Activated CD8-positive, alpha-beta memory T cell treated with anti-CD3 and anti-CD28 coated beads, Interleukin-2, amount 10 ng/mL, durations not matched to agents 7 days and 5 days (primary cell): ENCODE data around the gene CALR3. TPM values are rescaled to one million over a fixed set of nuclear protein-coding genes. Genes with fewer than 3 reads are reported as not detected.
"Not testable (repeated sequence)": the region's sequence is repeated elsewhere in the genome, so short reads cannot be mapped to it uniquely, and the experiment has no call there.

Experiments
- ATAC-seq: fragments of 150-1000 bp; cut with Tn5 transposase; one replicate; pipeline ENCODE4 v1.10.0; 2021; ENCODE audit warnings: moderate library complexity
- CTCF ChIA-PET: fragments of 350-600 bp; sonication (Branson Sonifier 250); formaldehyde crosslinking; loops from one replicate; lab custom pipeline; 2021; ENCODE audit warnings: antibody characterized with exemption; lab: Charles Lee
- DNase-seq: peaks from one replicate; pipeline ENCODE4 v3.0.0-alpha.2; 2020
- H3K27ac Mint-ChIP-seq: one replicate; pipeline ENCODE4 v1.8.0; 2021; ENCODE audit warnings: mild to moderate bottlenecking, mixed read lengths
- H3K27me3 Mint-ChIP-seq: one replicate; pipeline ENCODE4 v1.8.0; 2021; ENCODE audit warnings: mixed read lengths
- H3K36me3 Mint-ChIP-seq: one replicate; pipeline ENCODE4 v1.8.0; 2021; ENCODE audit warnings: mild to moderate bottlenecking, mixed read lengths
- H3K4me1 Mint-ChIP-seq: one replicate; pipeline ENCODE4 v1.8.0; 2021; ENCODE audit warnings: mixed read lengths
- H3K4me3 Mint-ChIP-seq: one replicate; pipeline ENCODE4 v1.8.0; 2021; ENCODE audit warnings: mild to moderate bottlenecking, moderate library complexity, mixed read lengths
- H3K9me3 Mint-ChIP-seq: one replicate; pipeline ENCODE4 v1.8.0; 2022; ENCODE audit warnings: low read depth, mixed read lengths
- total RNA-seq, 2 experiments: library from RNA; stranded (reverse); gene quantifications; one replicate each; pipeline ENCODE4 v1.2.3, GENCODE V29; 2021

Gene CALR3
- total RNA-seq, 2 experiments from 2014 or later, result not detected

DNA sequence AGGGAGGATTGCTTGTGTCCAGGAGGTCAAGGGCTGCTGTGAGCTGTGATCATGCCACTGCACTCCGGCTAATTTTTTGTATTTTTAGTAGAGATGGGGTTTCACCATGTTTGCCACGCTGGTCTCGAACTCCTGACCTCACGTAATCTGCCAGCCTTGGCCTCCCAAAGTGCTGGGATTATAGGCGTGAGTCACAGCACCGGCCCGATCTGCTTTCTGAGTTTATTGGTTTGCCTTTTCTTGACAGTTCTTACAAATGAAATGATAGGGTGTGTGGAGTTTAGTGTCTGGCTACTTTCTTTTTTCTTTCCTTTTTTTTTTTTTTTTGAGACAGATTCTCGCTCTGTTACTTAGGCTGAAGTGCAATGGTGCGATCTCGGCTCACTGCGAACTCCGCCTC, 1.1 kb upstream of the CALR3 start:
- CTCF ChIA-PET, result no interaction called here
- ATAC-seq (no peak), DNase-seq (no peak)
- Mint-ChIP-seq H3K27me3 (no peaks in the 10 kb centered on the region), H3K4me1 (peaks cover 18% of the 10 kb centered on the region), H3K36me3 (peaks cover 1% of the 10 kb centered on the region), H3K4me3 (peak overlapping the region; percentile 80), H3K27ac (no peak overlapping the region), H3K9me3 (no peaks in the 10 kb centered on the region)

- H3K27ac Mint-ChIP-seq, result peak overlapping the region; percentile 74
- H3K4me1 Mint-ChIP-seq, result peaks cover 18% of the 10 kb centered on the region
- CTCF ChIA-PET, result no interaction called here
- peaks cover 1% of the 10 kb centered on the region for H3K36me3 Mint-ChIP-seq
- ATAC-seq (no peak), DNase-seq (no peak)
- H3K9me3 Mint-ChIP-seq, result no peaks in the 10 kb centered on the region
- H3K27me3 Mint-ChIP-seq, result no peaks in the 10 kb centered on the region
- peak overlapping the region; percentile 80 for H3K4me3 Mint-ChIP-seq
Observed at GRCh38 chr19:16496613-16496983, 631 bp upstream of the CALR3 start.

- CTCF ChIA-PET, result not testable (repeated sequence)
Observed at GRCh38 chr19:16486476-16486875, 9.5 kb downstream of the CALR3 start.

DNA sequence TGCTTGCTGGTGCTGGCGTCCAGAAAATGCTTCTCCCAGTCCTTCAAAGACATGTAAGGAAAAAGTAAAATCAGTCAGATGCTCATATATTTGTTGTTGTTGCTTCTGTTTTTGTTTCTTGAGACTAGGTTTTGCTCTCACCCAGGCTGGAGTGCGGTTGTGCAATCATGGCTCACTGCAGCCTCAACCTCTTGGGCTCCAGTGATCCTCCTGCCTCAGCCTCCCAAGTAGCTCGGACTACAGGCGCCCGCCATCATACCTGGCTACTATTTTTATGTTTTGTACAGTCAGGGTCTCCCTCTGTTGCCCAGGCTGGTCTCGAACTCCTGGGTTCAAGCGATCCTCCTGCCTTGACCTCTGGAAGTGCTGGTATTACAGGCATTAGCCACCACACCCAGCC, 13.2 kb downstream of the CALR3 start:
- DNase-seq, result no peak
- Mint-ChIP-seq H3K27me3 (no peaks in the 10 kb centered on the region), H3K36me3 (no peaks in the 10 kb centered on the region), H3K27ac (no peak overlapping the region), H3K4me3 (no peak overlapping the region), H3K4me1 (no peaks in the 10 kb centered on the region), H3K9me3 (no peaks in the 10 kb centered on the region)
- CTCF ChIA-PET, result interaction anchor here (1.1 kb wide), 1 partner anchor 12 kb away, joined by 3 read pairs; no protein-coding TSS in a partner anchor
- ATAC-seq, result no peak

More at GRCh38 chr19:16486476-16486875, 9.5 kb downstream of the CALR3 start:
- not testable (repeated sequence) for H3K4me3 Mint-ChIP-seq, H3K36me3 Mint-ChIP-seq, H3K27ac Mint-ChIP-seq, H3K9me3 Mint-ChIP-seq, DNase-seq, H3K27me3 Mint-ChIP-seq, ATAC-seq, H3K4me1 Mint-ChIP-seq

DNA sequence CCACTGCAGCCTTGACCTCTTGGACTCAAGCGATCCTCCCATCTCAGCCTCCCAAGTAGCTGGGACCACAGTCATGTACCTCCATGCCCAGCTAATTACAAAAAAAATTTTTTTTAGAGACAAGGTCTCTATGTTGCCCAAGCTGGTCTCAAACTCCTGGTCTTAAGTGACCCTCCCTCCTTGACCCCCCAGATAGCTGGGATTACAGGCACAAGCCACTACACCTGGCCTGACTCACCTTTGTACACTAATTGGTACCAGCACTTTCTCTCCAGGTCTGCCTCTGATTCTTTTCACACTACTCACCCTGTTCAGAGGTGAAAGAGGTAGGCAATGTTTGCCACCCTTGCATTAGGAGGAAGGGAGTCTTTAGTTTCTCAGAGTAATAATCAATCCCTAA, 18.7 kb downstream of the CALR3 start:
- peaks cover 8% of the 10 kb centered on the region for H3K27me3 Mint-ChIP-seq
- peaks cover 2% of the 10 kb centered on the region for H3K36me3 Mint-ChIP-seq
- H3K9me3 Mint-ChIP-seq, result no peaks in the 10 kb centered on the region
- no peak for ATAC-seq
- H3K4me1 Mint-ChIP-seq, result no peaks in the 10 kb centered on the region
- no peak for DNase-seq
- H3K4me3 Mint-ChIP-seq, result no peak overlapping the region
- H3K27ac Mint-ChIP-seq, result no peak overlapping the region
- CTCF ChIA-PET, result interaction anchor here (1.0 to 1.2 kb wide), 2 partner anchors 24 to 230 kb away, joined by 3 to 4 read pairs; no protein-coding TSS in a partner anchor

DNA sequence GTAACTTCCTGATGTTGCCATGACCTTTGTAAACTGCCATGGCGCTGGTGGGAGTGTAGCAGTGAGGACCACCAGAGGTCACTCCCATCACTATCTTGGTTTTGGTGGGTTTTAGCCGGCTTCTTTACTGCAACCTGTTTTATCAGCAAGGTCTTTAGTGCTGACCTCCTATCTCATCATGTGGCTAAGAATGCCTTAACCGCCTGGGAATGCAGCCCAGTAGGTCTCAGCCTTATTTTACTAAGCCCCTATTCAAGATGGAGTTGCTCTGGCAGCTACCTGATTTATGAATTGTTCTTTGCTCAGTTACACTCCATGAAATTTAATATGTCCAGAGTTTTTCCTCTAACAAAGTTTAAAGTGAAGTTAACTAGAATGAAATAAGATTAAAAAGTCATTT, 19.6 kb downstream of the CALR3 start:
- no peaks in the 10 kb centered on the region for H3K4me1 Mint-ChIP-seq
- peaks cover 2% of the 10 kb centered on the region for H3K36me3 Mint-ChIP-seq
- no peaks in the 10 kb centered on the region for H3K9me3 Mint-ChIP-seq
- H3K27me3 Mint-ChIP-seq, result peaks cover 8% of the 10 kb centered on the region
- no peak overlapping the region for H3K27ac Mint-ChIP-seq
- no peak overlapping the region for H3K4me3 Mint-ChIP-seq
- CTCF ChIA-PET, result interaction anchor here (1.0 to 1.2 kb wide), 2 partner anchors 24 to 229 kb away, joined by 3 to 4 read pairs; no protein-coding TSS in a partner anchor
- DNase-seq (no peak), ATAC-seq (no peak)

DNA sequence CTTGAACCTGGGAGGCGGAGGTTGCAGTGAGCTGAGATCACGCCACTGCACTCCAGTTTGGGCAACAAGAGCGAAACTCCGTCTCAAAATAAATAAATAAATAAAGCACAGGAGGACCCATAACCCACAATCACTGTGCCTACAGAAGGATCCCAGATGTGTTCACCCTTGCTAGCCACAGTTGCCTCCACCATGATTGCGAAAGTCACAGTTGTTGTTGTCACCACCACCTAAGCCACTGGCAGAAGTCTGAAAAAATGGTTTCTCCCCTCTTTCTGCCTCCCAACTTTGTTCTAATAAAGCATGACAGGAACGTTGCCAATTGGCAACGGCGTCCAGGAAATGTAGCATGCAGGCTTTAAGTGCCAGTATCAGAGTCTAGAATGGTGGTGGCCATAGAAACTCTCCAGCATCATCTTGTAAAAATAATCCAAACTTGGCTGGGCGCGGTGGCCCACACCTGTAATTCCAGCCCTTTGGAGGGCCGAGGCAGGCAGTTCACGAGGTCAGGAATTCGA, 22.0 kb downstream of the CALR3 start:
- no peaks in the 10 kb centered on the region for H3K9me3 Mint-ChIP-seq
- H3K36me3 Mint-ChIP-seq, result peaks cover 4% of the 10 kb centered on the region
- H3K27ac Mint-ChIP-seq, result no peak overlapping the region
- H3K4me3 Mint-ChIP-seq, result no peak overlapping the region
- ATAC-seq (no peak), DNase-seq (no peak)
- H3K27me3 Mint-ChIP-seq, result peaks cover 8% of the 10 kb centered on the region
- CTCF ChIA-PET, result interaction anchor here (0.7 kb wide), 1 partner anchor 10 kb away, joined by 3 read pairs; no protein-coding TSS in a partner anchor
- H3K4me1 Mint-ChIP-seq, result peaks cover 18% of the 10 kb centered on the region

- H3K4me3 Mint-ChIP-seq, result peak overlapping the region; percentile 32
- no peak overlapping the region for H3K27ac Mint-ChIP-seq
- CTCF ChIA-PET, result no interaction called here
- DNase-seq (no peak), ATAC-seq (no peak)
- peaks cover 8% of the 10 kb centered on the region for H3K27me3 Mint-ChIP-seq
- peaks cover 19% of the 10 kb centered on the region for H3K4me1 Mint-ChIP-seq
- H3K36me3 Mint-ChIP-seq, result peaks cover 4% of the 10 kb centered on the region
- H3K9me3 Mint-ChIP-seq, result no peaks in the 10 kb centered on the region
Observed at GRCh38 chr19:16472992-16473391, 23.0 kb downstream of the CALR3 start.

GRCh38 chr19:16472559-16472899, 23.4 kb downstream of the CALR3 start:
- DNase-seq, H3K27me3 Mint-ChIP-seq, H3K36me3 Mint-ChIP-seq, CTCF ChIA-PET, ATAC-seq, H3K9me3 Mint-ChIP-seq, H3K27ac Mint-ChIP-seq: not testable (repeated sequence)
- Mint-ChIP-seq H3K4me1 (peaks cover 19% of the 10 kb centered on the region), H3K4me3 (peak overlapping the region; percentile 76)

- ATAC-seq, result peak; percentile 28
- Mint-ChIP-seq H3K4me3 (peak overlapping the region; percentile 86), H3K4me1 (peaks cover 24% of the 10 kb centered on the region), H3K36me3 (peaks cover 4% of the 10 kb centered on the region), H3K27ac (peak overlapping the region; percentile 21), H3K27me3 (peaks cover 4% of the 10 kb centered on the region), H3K9me3 (no peaks in the 10 kb centered on the region)
- CTCF ChIA-PET, result interaction anchor here (0.8 to 1.7 kb wide), 4 partner anchors 11 to 30 kb away, joined by 3 to 5 read pairs (median 3); no protein-coding TSS in a partner anchor
- DNase-seq, result peak; percentile 59
Observed at GRCh38 chr19:16470911-16471811, 24.8 kb downstream of the CALR3 start.

DNA sequence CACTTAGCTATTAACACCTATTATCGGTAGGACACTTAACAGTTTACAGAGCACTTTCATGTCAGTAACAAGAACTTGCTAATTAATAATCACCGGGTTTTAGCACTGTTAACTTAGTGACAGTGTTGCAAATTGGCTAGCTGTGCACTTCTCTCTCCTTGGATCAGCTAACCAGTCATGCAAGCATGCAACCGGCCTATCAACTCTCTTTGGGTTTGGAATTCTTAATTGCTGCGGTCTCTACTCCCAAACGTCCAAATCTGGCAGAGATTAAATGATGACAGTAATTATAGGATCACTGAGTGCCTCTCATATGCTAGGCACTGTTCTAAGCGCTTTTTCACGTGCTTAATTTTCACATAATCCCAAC, 25.4 kb downstream of the CALR3 start:
- Mint-ChIP-seq H3K9me3 (no peaks in the 10 kb centered on the region), H3K4me3 (peak overlapping the region; percentile 86), H3K27me3 (peaks cover 4% of the 10 kb centered on the region), H3K36me3 (peaks cover 4% of the 10 kb centered on the region), H3K27ac (peak overlapping the region; percentile 3), H3K4me1 (peaks cover 24% of the 10 kb centered on the region)
- CTCF ChIA-PET, result interaction anchor here (0.8 to 1.7 kb wide), 4 partner anchors 12 to 29 kb away, joined by 3 to 5 read pairs (median 3); no protein-coding TSS in a partner anchor
- DNase-seq (no peak), ATAC-seq (no peak)

DNA sequence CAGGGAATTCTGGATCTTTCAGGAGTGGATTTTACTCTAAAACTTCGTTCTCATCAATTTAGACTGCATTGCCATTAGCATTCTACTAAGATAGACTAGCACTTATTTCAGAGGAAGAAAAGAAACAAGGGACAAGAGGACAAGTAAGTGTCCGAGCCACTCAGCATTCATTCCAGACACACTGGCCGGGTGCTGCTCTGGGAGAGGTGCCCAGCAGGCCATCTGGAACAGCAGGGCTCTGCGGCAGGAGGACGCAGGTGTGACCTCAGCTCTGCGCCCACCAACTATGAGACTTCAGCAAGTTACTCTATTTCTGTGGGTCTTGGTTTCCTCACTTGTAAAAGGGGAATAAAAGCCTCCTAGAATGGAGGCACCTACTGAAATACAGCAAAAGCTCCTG, 28.4 kb downstream of the CALR3 start:
- DNase-seq, result no peak
- Mint-ChIP-seq H3K36me3 (peaks cover 2% of the 10 kb centered on the region), H3K27ac (no peak overlapping the region), H3K4me1 (peaks cover 44% of the 10 kb centered on the region), H3K27me3 (no peaks in the 10 kb centered on the region), H3K9me3 (no peaks in the 10 kb centered on the region), H3K4me3 (no peak overlapping the region)
- CTCF ChIA-PET, result no interaction called here
- ATAC-seq, result no peak

GRCh38 chr19:16466802-16467427, 29.1 kb downstream of the CALR3 start:
- H3K27me3 Mint-ChIP-seq, ATAC-seq, H3K27ac Mint-ChIP-seq, CTCF ChIA-PET, H3K4me3 Mint-ChIP-seq, DNase-seq, H3K36me3 Mint-ChIP-seq, H3K9me3 Mint-ChIP-seq: not testable (repeated sequence)
- H3K4me1 Mint-ChIP-seq, result peaks cover 48% of the 10 kb centered on the region
